Activated CD4-positive, alpha-beta T cell treated with anti-CD3 and anti-CD28 coated beads for 36 hours (primary cell): Measurements from ENCODE around the gene AAR2. TPM values are rescaled to one million over a fixed set of nuclear protein-coding genes. Genes with fewer than 3 reads are reported as not detected.

Source experiments
- ATAC-seq: fragments of 200-7000 bp; cut with Tn5 transposase; one replicate; pipeline ENCODE4 v1.10.0; 2021; ENCODE audit warnings: mild to moderate bottlenecking, moderate library complexity
- CTCF ChIA-PET: fragments of 350-600 bp; sonication (Branson Sonifier 250); formaldehyde crosslinking; loops from one replicate; lab custom pipeline; 2021; ENCODE audit warnings: antibody characterized with exemption; lab: Charles Lee
- POLR2A ChIA-PET: fragments of 350-600 bp; sonication (Branson Sonifier 250); formaldehyde crosslinking; loops from one replicate; lab custom pipeline; 2021; ENCODE audit warnings: antibody characterized with exemption, inconsistent platforms; lab: Charles Lee
- DNase-seq: peaks from one replicate; pipeline ENCODE4 v3.0.0-alpha.2; 2020
- H3K27ac Mint-ChIP-seq: one replicate; pipeline ENCODE4 v1.8.0; 2021; ENCODE audit warnings: mixed read lengths
- H3K27me3 Mint-ChIP-seq: one replicate; pipeline ENCODE4 v1.8.0; 2021; ENCODE audit warnings: mixed read lengths
- H3K36me3 Mint-ChIP-seq: one replicate; pipeline ENCODE4 v1.8.0; 2021; ENCODE audit warnings: low read depth, mixed read lengths
- H3K4me1 Mint-ChIP-seq: one replicate; pipeline ENCODE4 v1.8.0; 2021; ENCODE audit warnings: mixed read lengths
- H3K4me3 Mint-ChIP-seq: one replicate; pipeline ENCODE4 v1.8.0; 2021; ENCODE audit warnings: mild to moderate bottlenecking, moderate library complexity, mixed read lengths
- H3K9me3 Mint-ChIP-seq: one replicate; pipeline ENCODE4 v1.8.0; 2021; ENCODE audit warnings: low read depth, mixed read lengths
- intact Hi-C, 2 experiments: fragments of 100-400 bp; cut with DNase I in 1 of 2; cut with micrococcal nuclease in 1 of 2; formaldehyde crosslinking; loops; one replicate each; pipeline versions ENCODE4 v1.14.2 to v1.15.1; 2022 to 2024; cut with DNase I, micrococcal nuclease
- total RNA-seq, 2 experiments: library from RNA; stranded (reverse); gene quantifications; one replicate each; pipeline ENCODE4 v1.2.3, GENCODE V29; 2021

The AAR2 gene
- total RNA-seq, 2 experiments from 2014 or later, result 18.7 to 20.7 TPM

DNA sequence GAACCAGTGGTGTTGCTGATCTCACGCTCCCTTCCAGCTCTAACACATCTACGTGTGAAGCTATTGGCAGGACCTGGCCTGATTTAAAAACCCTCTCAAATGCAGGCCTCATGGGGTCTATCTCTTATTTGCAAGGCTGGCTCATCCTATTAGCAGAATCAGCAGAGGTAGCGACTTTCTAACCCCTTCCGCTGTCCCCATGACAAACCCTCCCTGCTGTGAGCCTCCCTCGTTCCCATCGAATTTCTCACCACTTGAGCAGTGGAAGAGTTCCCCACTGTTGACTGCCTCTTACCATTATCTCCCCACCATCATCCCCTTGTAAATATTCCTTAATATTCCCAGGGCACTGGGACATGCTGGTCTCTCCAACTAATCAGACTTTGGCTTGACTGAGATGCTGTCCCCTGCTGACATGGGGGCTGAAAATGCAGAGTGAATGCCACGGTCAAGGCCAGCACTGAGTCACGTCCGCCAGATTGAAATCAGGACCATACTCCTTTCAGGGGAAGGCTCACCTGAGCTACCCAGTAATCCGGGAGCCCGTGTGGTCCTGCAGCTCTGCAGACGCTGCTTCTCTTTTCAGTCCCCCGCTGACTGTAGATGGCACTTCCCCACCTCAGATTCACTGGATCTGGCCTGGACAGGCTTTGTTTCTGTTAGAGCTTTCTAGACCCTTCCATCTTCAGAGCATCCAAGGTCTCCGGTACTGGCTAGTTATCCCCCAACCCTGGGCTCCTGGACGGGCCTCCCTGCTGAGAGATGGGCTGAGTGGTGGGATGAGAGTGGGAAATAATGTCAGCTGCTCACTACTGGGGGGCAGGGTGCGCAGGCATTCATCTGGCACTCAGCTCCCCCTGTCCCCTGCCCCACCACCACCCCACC lies 23.1 kb downstream of the AAR2 start:
- Mint-ChIP-seq H3K4me1 (no peaks in the 10 kb centered on the region), H3K9me3 (no peaks in the 10 kb centered on the region), H3K27ac (no peak overlapping the region), H3K36me3 (peaks cover 12% of the 10 kb centered on the region), H3K4me3 (no peak overlapping the region), H3K27me3 (no peaks in the 10 kb centered on the region)
- ChIA-PET POLR2A (no interaction called here), CTCF (interaction anchor here (0.8 kb wide), 1 partner anchor 121 kb away, joined by 3 read pairs; no protein-coding TSS in a partner anchor)
- intact Hi-C loops, result no loop called here
- no peak for ATAC-seq
- no peak for DNase-seq

DNA sequence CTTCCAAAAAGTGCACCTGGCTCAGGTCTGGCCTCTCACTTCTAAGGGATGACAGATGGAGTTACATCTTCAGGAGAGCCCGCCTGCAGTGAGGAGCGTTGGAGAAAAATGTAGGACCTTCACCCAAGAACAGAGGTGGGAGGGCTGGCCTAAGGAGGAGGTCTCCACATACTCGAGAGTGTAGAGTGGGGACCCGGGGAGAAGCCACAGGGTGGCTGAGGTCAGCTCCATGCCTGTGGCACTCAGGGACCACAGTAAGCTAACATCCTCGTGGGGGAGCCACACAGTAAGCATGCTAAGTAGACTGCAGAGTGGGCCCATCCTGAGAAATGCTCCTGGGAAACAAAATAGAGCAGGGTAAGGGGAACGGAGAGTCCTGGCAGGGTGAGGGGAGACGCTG lies 24.0 kb downstream of the AAR2 start:
- ChIA-PET CTCF (interaction anchor here (0.6 kb wide), 1 partner anchor 14 kb away, joined by 3 read pairs; no protein-coding TSS in a partner anchor), POLR2A (no interaction called here)
- H3K4me3 Mint-ChIP-seq, result no peak overlapping the region
- no peaks in the 10 kb centered on the region for H3K9me3 Mint-ChIP-seq
- H3K27me3 Mint-ChIP-seq, result no peaks in the 10 kb centered on the region
- H3K27ac Mint-ChIP-seq, result no peak overlapping the region
- peaks cover 12% of the 10 kb centered on the region for H3K36me3 Mint-ChIP-seq
- intact Hi-C loops, result no loop called here
- H3K4me1 Mint-ChIP-seq, result no peaks in the 10 kb centered on the region
- ATAC-seq (no peak), DNase-seq (no peak)

DNA sequence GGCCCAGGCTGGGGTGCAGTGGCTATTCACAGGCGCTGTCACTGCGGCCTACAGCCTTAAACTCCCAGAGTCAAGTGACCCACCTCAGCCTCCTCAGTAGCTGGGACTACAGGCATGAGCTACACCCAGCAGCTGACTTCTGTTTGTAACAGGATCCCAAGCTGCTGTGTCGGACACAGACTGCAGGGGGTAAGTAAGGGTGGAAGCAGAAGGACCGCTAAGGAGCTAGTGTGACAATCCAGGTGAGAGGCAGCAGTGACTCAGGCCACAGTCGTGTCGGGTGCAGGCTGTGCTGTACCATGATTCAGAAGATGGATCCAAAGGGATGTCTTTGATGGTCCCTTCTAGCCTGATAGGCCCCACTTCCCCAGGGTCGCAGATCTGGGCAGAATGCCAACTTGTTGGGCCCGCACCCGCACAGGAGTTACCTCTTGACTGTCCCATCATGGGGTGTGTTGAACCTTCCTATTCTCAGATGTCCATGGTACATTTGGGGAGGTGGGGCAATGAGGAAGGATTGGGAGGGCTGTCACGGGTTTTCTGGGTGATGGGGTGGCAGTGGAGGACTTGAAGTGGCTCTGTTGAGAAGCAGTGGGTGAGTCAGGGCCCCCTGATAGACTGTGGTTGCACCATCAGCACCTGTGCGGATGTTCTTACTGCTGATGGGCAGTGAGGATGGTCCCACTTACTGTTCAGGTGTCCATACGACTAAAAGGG lies 25.3 kb downstream of the AAR2 start:
- ChIA-PET CTCF (no interaction called here), POLR2A (no interaction called here)
- Mint-ChIP-seq H3K4me3 (no peak overlapping the region), H3K9me3 (no peaks in the 10 kb centered on the region), H3K4me1 (no peaks in the 10 kb centered on the region), H3K36me3 (peaks cover 3% of the 10 kb centered on the region), H3K27me3 (no peaks in the 10 kb centered on the region), H3K27ac (no peak overlapping the region)
- DNase-seq (no peak), ATAC-seq (no peak)
- intact Hi-C loops, result no loop called here

DNA sequence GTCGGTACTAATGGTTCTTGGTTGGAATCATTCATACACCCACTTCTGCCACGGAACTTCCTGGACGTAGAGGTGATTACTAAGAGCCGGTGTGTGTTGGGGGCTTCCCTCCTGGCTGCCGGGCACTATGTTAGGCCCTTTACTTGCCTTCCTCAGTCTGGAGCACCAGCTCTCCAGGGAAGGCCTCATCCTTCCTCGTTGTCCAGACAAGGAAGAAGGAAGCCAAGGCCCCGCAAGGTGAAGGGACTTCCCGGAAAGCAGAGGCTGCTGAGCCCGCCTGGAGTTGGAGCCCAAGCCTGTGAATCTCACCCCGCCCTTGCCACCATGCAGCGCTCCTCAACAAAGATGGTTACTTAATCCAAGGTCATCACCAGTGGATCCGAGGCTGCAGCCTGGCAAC lies 26.2 kb downstream of the AAR2 start:
- no peak for DNase-seq
- ATAC-seq, result no peak
- Mint-ChIP-seq H3K9me3 (no peaks in the 10 kb centered on the region), H3K4me1 (no peaks in the 10 kb centered on the region), H3K27ac (no peak overlapping the region), H3K27me3 (no peaks in the 10 kb centered on the region), H3K4me3 (no peak overlapping the region), H3K36me3 (no peaks in the 10 kb centered on the region)
- ChIA-PET POLR2A (no interaction called here), CTCF (no interaction called here)
- intact Hi-C loops, result no loop called here

DNA sequence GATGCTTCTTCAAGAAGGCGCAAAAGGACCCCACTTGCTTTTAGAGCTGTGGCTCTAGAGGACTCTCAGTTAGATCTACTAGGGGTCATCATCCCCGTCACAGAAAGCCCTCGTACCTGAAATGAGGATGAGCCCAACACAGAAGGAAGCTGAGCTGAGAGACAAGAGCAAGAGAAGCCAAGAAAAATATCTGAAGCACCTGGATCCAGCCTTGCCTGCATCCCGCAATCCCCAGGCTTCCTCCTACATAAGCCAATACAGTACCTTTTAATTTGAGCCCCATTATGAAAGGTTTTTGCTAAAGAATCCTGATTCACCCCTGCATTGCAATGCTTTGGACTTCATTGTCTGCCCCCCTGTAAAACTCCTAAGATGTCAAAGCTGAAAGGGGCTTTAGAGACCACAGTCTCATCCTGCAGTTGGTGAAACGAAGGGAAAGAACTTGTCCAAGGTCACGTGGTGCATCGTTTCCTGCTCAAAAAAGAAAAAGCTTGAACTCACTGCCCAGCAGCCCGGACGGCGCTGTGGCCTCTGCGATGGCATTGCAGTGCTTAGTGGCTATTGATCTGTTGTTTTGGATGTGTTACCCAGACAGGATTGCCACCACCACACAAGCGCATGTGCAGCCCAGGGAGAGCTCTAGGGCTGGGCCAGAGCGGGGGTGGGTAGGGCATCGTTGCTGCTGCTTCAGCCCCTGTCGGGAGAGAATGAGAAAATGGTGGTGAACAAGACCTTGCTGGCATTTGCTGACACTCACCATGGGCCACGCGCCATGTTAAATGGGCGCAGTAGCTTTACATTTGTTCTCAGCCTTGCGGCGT lies 28.4 kb downstream of the AAR2 start:
- ChIA-PET POLR2A (no interaction called here), CTCF (no interaction called here)
- Mint-ChIP-seq H3K36me3 (no peaks in the 10 kb centered on the region), H3K27me3 (no peaks in the 10 kb centered on the region), H3K27ac (no peak overlapping the region), H3K9me3 (no peaks in the 10 kb centered on the region), H3K4me1 (no peaks in the 10 kb centered on the region), H3K4me3 (no peak overlapping the region)
- intact Hi-C loops, result no loop called here
- no peak for DNase-seq
- ATAC-seq, result no peak

DNA sequence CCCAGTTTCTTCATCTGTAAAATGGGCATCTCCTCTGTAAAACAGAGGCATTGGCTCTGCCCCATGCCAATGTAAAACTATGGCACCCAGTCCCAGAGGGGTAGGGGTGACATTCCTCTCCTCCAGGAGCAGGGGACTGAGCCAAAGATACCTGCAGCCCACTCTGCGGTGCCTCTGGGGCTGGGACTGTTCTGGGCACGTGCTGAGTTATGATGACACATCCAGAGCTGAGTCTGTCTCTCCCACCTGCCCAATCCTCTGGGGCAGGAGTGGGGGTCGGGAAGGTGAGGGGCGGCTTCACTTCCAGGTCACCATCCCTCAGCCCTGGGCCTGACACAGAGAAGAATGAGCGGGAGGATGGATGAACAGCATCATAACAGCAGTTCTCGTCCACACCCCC lies 29.9 kb downstream of the AAR2 start:
- no peak for ATAC-seq
- Mint-ChIP-seq H3K27me3 (no peaks in the 10 kb centered on the region), H3K4me1 (no peaks in the 10 kb centered on the region), H3K27ac (no peak overlapping the region), H3K4me3 (no peak overlapping the region), H3K9me3 (no peaks in the 10 kb centered on the region), H3K36me3 (no peaks in the 10 kb centered on the region)
- CTCF ChIA-PET, result interaction anchor here (0.5 to 1.0 kb wide), 2 partner anchors 51 to 66 kb away, joined by 3 to 4 read pairs; no protein-coding TSS in a partner anchor
- POLR2A ChIA-PET, result no interaction called here
- intact Hi-C loops, result no loop called here
- DNase-seq, result no peak

DNA sequence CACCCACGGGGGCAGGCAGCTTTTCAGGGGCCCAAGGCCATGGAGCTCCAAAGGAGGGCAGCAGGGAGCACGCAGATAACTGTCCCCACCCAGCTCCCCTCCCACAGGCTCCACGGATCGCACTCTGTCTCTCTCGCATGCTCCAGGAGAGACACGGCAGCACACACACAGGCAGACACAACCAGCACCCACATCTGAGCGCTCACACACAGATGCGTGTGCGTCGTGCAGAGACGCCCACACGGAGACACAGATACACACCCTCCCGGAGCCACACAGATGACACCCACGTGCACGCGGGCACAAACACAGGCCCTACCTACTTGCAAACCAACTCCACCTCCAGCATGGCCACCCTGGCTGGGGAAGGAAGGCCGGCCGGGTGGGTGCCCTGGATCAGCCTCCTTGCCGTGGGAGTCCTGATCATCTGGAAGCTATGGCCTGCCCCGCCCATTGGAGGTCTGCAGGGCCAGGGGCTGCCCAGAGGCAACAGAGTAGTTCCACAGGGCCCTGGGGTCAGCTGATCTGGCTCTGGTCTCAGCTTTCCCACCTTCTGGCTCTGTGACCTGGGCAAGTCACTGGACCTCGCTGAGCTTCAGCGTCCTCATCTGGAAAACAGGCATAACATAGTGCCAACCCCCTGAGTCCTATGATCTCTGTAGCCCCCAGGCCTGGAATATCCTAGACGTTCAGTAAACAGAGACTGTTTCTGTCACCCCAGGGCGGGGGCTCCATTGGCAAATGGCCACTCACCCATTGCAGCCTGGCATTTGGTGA lies 31.5 kb downstream of the AAR2 start:
- H3K4me3 Mint-ChIP-seq, result no peak overlapping the region
- ChIA-PET POLR2A (no interaction called here), CTCF (interaction anchor here (0.8 to 1.1 kb wide), 2 partner anchors 112 to 172 kb away, joined by 3 to 4 read pairs; no protein-coding TSS in a partner anchor)
- H3K36me3 Mint-ChIP-seq, result no peaks in the 10 kb centered on the region
- DNase-seq (no peak), ATAC-seq (no peak)
- H3K4me1 Mint-ChIP-seq, result no peaks in the 10 kb centered on the region
- no peak overlapping the region for H3K27ac Mint-ChIP-seq
- intact Hi-C loops, result no loop called here
- H3K27me3 Mint-ChIP-seq, result no peaks in the 10 kb centered on the region
- H3K9me3 Mint-ChIP-seq, result no peaks in the 10 kb centered on the region

DNA sequence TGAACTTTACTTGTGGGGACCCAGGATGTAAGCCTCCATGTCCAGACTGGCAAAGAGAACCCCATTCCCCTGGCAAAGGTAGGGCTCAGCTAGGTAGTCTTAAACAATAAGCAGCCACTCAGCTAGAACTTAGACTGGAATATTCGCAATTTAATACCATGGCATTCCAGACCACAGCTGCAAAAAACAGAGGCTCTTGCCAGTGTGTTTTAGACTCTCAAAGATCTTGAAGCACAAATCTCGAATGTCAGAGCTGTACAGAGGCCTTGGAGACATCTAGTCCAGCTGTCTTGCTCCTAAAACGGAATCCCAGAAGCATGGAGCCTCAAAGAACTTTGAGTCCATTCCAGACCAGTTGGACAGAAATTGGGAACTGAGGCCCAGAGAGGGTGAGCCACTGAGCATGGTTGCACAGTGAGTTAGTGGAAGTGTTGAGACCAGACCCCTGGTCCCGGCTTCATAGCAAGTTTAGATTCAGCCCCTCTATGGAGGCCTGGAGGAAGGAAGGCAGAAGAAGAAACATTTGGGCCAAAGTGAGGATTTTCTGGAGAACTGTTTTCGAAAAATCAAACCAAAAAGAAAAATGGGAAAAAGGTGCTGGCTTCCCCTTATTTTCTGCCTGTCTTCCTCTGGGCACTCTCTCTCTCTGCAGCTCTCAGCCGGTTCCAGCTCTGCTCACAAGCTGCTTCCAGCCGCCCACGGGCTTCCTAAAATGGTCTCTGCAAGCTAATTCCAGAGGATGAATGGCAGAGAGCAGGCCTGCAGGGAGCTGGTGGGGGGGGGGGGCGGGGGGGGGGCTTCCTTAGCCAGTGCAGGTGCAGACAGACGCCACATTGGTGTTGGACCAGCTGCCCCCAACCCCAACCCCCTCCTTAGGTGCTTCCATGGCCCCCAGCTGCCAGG lies 32.4 kb downstream of the AAR2 start:
- CTCF ChIA-PET, result interaction anchor here (0.8 to 1.1 kb wide), 2 partner anchors 113 to 171 kb away, joined by 3 to 4 read pairs; no protein-coding TSS in a partner anchor

DNA sequence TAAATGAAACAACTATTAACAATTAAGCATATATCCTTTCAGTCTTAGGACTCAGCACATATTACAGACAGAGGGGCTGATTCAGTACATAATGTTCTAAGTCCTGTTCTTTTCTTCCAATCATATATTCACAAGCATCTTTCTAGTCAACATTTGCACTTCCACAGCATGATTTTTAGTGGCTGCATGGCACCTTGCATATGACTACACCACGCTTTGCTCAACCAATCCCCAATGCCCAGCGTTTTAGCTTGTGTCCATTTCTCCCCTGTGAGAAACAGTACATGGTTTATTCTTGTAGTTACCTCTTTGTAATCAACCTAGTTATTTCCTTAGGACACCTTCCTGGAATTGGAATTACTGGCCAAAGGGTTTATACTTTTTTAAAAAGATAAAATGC lies 33.2 kb downstream of the AAR2 start:
- H3K27me3 Mint-ChIP-seq, result peaks cover 2% of the 10 kb centered on the region
- no peaks in the 10 kb centered on the region for H3K4me1 Mint-ChIP-seq
- intact Hi-C loops, result no loop called here
- no peak overlapping the region for H3K27ac Mint-ChIP-seq
- H3K9me3 Mint-ChIP-seq, result no peaks in the 10 kb centered on the region
- ATAC-seq, result no peak
- DNase-seq, result no peak
- CTCF ChIA-PET, result no interaction called here
- no peak overlapping the region for H3K4me3 Mint-ChIP-seq
- H3K36me3 Mint-ChIP-seq, result no peaks in the 10 kb centered on the region
- POLR2A ChIA-PET, result no interaction called here

More for the DNA sequence above, 32.4 kb downstream of the AAR2 start:
- Mint-ChIP-seq H3K36me3 (no peaks in the 10 kb centered on the region), H3K4me3 (no peak overlapping the region), H3K27me3 (peaks cover 2% of the 10 kb centered on the region), H3K27ac (no peak overlapping the region), H3K4me1 (no peaks in the 10 kb centered on the region), H3K9me3 (no peaks in the 10 kb centered on the region)
- ATAC-seq (no peak), DNase-seq (no peak)
- POLR2A ChIA-PET, result no interaction called here
- intact Hi-C loops, result no loop called here
